Retinal pigment epithelial cell (primary cell): ENCODE results near the gene AGTPBP1.

ENCODE experiments used
- DNase-seq: peaks from one replicate; pipeline ENCODE4 v3.0.0-alpha.2; 2010; ENCODE audit warnings: low read depth
- H3K4me3 ChIP-seq: 2 replicates; pipeline ENCODE4 v1.5.1; 2011; ENCODE audit warnings: mild to moderate bottlenecking, low read length, control low read depth, moderate library complexity
- TF ChIP-seq, protein P1 (sequence below): conservative IDR thresholded peaks from 2 replicates; pipeline ENCODE4 v1.5.1; 2011; ENCODE audit warnings: low read depth, low read length, control low read depth, inconsistent platforms

AGTPBP1 gene

DNA sequence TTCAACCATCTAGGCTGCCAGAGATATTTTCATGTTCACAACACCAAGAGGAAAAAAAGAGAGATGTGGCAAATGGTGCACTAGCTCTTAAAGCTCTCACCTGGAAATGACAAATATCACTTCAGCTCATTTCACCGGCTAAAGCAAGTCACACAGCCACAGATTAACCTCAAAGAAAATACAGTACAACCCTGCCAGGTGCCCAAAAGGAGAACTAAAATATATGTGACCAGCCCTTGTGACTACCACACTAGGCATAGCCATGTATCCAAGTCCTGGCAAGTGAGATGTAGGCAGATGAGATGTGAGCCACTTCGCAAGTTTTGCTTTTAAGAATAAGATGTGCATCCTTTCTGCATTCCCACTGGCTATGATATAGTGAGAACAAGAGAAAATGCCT lies 41.4 kb downstream of the AGTPBP1 start:
- no peak for DNase-seq
- TF ChIP-seq, protein P1, sequence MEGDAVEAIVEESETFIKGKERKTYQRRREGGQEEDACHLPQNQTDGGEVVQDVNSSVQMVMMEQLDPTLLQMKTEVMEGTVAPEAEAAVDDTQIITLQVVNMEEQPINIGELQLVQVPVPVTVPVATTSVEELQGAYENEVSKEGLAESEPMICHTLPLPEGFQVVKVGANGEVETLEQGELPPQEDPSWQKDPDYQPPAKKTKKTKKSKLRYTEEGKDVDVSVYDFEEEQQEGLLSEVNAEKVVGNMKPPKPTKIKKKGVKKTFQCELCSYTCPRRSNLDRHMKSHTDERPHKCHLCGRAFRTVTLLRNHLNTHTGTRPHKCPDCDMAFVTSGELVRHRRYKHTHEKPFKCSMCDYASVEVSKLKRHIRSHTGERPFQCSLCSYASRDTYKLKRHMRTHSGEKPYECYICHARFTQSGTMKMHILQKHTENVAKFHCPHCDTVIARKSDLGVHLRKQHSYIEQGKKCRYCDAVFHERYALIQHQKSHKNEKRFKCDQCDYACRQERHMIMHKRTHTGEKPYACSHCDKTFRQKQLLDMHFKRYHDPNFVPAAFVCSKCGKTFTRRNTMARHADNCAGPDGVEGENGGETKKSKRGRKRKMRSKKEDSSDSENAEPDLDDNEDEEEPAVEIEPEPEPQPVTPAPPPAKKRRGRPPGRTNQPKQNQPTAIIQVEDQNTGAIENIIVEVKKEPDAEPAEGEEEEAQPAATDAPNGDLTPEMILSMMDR, result no peak
- no peak overlapping the region for H3K4me3 ChIP-seq

GRCh38 chr9:85688361-85688760 lies 53.4 kb downstream of the AGTPBP1 start:
- no peak for DNase-seq
- no peak overlapping the region for H3K4me3 ChIP-seq
- TF ChIP-seq, protein P1, result no peak

- TF ChIP-seq, protein P1, result no peak
- DNase-seq, result no peak
These were observed 56.7 kb downstream of the AGTPBP1 start for GRCh38 chr9:85685081-85685480.

DNA sequence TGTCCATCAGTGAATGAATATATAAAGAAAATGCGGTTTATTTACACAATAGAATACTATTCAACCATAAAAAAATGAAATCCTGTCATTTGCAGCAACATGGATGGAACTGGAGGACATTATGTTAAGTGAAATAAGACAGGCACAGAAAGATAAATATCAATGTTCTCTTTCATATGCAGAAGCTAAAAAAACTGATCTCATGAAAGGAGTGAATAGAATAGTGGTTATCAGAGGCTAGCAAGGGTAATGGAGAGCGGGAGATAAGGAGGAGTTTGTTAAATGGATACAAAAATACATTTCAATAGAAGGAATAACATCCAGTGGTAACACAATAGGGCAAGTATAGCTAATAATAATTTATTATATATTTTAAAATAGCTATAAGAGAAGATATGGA lies 65.0 kb downstream of the AGTPBP1 start:
- TF ChIP-seq, protein P1, result no peak
- no peak for DNase-seq
- H3K4me3 ChIP-seq, result no peak overlapping the region

More at GRCh38 chr9:85685081-85685480, 56.7 kb downstream of the AGTPBP1 start:
- no peak overlapping the region for H3K4me3 ChIP-seq

DNA sequence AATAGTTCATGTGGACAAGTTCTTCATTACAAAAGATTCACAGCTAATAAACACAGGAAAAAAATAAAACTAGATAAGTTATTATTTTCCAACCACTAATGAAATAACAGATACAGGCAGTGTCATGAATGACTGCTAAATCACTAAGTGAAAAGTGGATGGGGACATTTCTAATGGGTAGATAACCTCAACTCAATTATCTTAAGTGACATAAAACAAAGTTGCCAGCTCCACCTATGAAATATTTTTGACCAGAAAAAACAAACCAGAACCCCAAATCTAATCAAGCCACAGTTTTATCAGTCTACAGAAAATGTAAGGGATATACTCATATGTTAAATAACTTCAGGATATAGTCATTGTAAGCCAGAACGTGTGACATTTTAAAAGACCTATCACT lies 74.4 kb downstream of the AGTPBP1 start:
- H3K4me3 ChIP-seq, result no peak overlapping the region
- DNase-seq, result no peak
- TF ChIP-seq, protein P1, result no peak

- TF ChIP-seq, protein P1, result no peak
- H3K4me3 ChIP-seq, result no peak overlapping the region
- DNase-seq, result no peak
These were observed 75.7 kb downstream of the AGTPBP1 start for GRCh38 chr9:85666086-85666485.

DNA sequence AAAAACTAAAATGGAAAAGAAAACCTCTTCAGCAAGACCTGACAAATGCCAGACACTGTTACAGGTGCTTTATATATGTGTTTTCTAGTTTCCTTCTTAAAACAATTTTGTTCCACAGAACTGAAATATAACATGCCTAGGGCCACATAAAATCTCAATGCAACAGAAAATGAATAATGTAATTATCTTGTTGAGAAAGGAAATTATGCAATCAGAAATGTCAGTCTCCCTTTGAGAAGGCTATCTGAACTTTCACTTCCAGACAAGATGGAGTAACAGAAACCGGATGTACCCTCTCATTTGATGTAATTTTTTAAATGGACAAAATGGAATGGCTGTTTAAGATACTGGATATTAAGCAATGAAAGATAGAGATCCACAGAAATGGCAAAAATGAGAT lies 79.2 kb downstream of the AGTPBP1 start:
- DNase-seq, result no peak
- TF ChIP-seq, protein P1, result no peak
- H3K4me3 ChIP-seq, result no peak overlapping the region
